Fibroblast of the aortic adventitia (primary cell): ENCODE data around the gene NTRK2. TPM values are rescaled to one million over a fixed set of nuclear protein-coding genes. Genes with fewer than 3 reads are reported as not detected.
"Not testable (repeated sequence)": the region's sequence is repeated elsewhere in the genome, so short reads cannot be mapped to it uniquely, and the experiment has no call there.

ENCODE experiments used
- DNase-seq: peaks from one replicate; pipeline ENCODE4 v3.0.0-alpha.2; 2010; ENCODE audit warnings: low read depth
- H3K4me3 ChIP-seq: 2 replicates; pipeline ENCODE4 v1.5.1; 2011; ENCODE audit warnings: low read depth, mild to moderate bottlenecking, control low read depth, low read length, moderate library complexity
- CTCF ChIP-seq: IDR thresholded peaks from 2 replicates; pipeline ENCODE4 v1.5.1; 2011; ENCODE audit warnings: mild to moderate bottlenecking, low read length, control low read depth, inconsistent platforms; ENCODE audit not compliant: insufficient read depth
- total RNA-seq: library from RNA; depleted of rRNA; stranded (reverse); fragments of >200 nt; gene quantifications from 2 replicates; pipeline ENCODE4 v1.2.3, GENCODE V29; 2012; ENCODE audit warnings: low replicate concordance

Gene NTRK2
- total RNA-seq, 1 donor = 3.3 TPM

DNA sequence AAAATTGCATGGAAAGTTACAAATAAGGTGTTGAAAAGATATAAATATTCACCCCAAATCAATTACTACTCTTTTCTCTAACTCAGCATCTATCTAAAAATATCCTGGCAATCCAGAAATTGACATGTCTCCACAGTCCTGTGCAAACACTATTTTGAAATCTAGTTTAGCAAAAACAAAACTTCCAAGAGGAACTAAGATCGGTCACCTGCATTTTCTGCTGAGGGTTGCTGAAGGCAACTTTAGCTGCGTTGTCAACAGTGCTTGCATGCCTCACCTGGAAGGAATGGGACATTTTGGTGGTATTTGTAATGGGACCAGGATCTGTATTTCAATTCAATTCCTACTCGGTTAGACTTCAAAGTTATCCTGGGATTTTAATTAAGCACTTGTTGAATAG is 398.3 kb downstream of the NTRK2 start:
- no peak for TF ChIP-seq CTCF
- no peak for DNase-seq
- no peak overlapping the region for H3K4me3 ChIP-seq

DNA sequence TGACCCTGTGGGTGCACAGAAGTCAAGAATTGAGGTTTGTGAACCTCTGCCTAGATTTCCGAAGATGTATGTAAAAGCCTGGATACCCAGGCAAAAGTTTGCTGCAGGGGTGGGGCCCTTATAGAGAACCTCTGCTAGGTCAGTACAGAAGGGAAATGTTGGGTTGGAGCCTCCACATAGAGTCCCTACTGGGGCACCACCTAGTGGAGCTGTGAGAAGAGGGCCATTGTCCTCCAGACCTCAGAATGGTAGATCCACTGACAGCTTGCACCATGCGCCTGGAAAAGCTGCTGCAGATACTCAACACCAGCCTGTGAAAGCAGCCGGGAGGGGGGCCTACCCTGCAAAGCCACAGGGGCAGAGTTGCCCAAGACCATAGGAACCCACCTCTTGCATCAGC is 399.9 kb downstream of the NTRK2 start:
- DNase-seq, H3K4me3 ChIP-seq: not testable (repeated sequence)
